ENCODE results near the gene EXOSC2.

Gene EXOSC2

DNA sequence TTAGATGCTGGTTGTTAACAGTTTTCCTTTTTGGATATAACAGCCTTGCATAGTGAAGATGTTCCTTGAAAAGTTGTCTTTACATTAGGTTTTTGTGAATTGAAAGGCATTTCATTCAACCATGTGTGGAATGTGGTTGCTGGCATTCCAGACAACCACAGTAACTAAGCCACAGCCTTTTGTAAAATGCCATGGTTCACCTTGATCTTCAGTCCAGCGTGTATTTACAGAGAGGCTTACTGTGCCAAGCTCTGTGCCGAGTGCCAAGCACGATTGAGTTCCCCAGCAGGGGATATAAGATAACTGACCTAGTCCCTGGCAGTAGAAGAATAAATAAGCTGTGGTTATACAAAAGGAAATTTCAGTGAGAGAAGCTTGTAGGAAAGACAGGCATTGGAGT, 4.9 kb downstream of the EXOSC2 start:
- ChIA-PET CTCF (interaction anchor here (0.6 to 1.3 kb wide), 3 partner anchors 66 to 167 kb away, joined by 3 to 4 read pairs (median 3); no protein-coding TSS in a partner anchor), POLR2A (interaction anchor here (0.6 kb wide), 1 partner anchor 123 kb away, joined by 3 read pairs; no protein-coding TSS in a partner anchor)
- TF ChIP-seq ELF4 (IDR thresholded peaks at IDR 0.05) (no peak), CTBP1 (IDR thresholded peaks at IDR 0.05; ENCODE audit: borderline replicate concordance) (no peak), ARNT (IDR thresholded peaks at IDR 0.05) (no peak), LEF1 (IDR thresholded peaks at IDR 0.05; ENCODE audit: borderline replicate concordance) (no peak), L3MBTL2 (conservative IDR thresholded peaks at IDR 0.05) (no peak), TARDBP (IDR thresholded peaks at IDR 0.05) (no peak), ZNF384 (IDR thresholded peaks at IDR 0.05) (no peak), SUZ12 (IDR thresholded peaks at IDR 0.05) (no peak)
- DNase-seq (ENCODE audit: extremely low spot score) = no peak

GRCh38 chr9:130699047-130699446, 5.5 kb downstream of the EXOSC2 start:
- no peak for DNase-seq (ENCODE audit: extremely low spot score)
- TF ChIP-seq NFRKB (IDR thresholded peaks at IDR 0.05) (no peak), ELF4 (IDR thresholded peaks at IDR 0.05) (no peak), ARNT (IDR thresholded peaks at IDR 0.05) (no peak), ZNF384 (IDR thresholded peaks at IDR 0.05) (no peak), SUZ12 (IDR thresholded peaks at IDR 0.05) (no peak), SP1 (IDR thresholded peaks at IDR 0.05) (no peak), BHLHE40 (IDR thresholded peaks at IDR 0.05; ENCODE audit: borderline replicate concordance) (no peak), FOXM1 (IDR thresholded peaks at IDR 0.05; ENCODE audit: borderline replicate concordance) (no peak), TARDBP (IDR thresholded peaks at IDR 0.05) (no peak), LEF1 (IDR thresholded peaks at IDR 0.05; ENCODE audit: borderline replicate concordance) (no peak), FOXK2 (IDR thresholded peaks at IDR 0.05) (no peak), CTBP1 (IDR thresholded peaks at IDR 0.05; ENCODE audit: borderline replicate concordance) (no peak), L3MBTL2 (conservative IDR thresholded peaks at IDR 0.05) (no peak), HDGF (IDR thresholded peaks at IDR 0.05; ENCODE audit: borderline replicate concordance) (no peak), FOXA1 (IDR thresholded peaks at IDR 0.05) (no peak)
- TF ChIP-seq, protein P1, sequence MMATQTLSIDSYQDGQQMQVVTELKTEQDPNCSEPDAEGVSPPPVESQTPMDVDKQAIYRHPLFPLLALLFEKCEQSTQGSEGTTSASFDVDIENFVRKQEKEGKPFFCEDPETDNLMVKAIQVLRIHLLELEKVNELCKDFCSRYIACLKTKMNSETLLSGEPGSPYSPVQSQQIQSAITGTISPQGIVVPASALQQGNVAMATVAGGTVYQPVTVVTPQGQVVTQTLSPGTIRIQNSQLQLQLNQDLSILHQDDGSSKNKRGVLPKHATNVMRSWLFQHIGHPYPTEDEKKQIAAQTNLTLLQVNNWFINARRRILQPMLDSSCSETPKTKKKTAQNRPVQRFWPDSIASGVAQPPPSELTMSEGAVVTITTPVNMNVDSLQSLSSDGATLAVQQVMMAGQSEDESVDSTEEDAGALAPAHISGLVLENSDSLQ (IDR thresholded peaks at IDR 0.05) = no peak
- ChIA-PET CTCF (interaction anchor here (0.6 to 1.3 kb wide), 3 partner anchors 66 to 167 kb away, joined by 3 to 4 read pairs (median 3); no protein-coding TSS in a partner anchor), POLR2A (interaction anchor here (0.6 to 0.8 kb wide), 2 partner anchors 9 to 123 kb away, joined by 3 to 4 read pairs; no protein-coding TSS in a partner anchor)

DNA sequence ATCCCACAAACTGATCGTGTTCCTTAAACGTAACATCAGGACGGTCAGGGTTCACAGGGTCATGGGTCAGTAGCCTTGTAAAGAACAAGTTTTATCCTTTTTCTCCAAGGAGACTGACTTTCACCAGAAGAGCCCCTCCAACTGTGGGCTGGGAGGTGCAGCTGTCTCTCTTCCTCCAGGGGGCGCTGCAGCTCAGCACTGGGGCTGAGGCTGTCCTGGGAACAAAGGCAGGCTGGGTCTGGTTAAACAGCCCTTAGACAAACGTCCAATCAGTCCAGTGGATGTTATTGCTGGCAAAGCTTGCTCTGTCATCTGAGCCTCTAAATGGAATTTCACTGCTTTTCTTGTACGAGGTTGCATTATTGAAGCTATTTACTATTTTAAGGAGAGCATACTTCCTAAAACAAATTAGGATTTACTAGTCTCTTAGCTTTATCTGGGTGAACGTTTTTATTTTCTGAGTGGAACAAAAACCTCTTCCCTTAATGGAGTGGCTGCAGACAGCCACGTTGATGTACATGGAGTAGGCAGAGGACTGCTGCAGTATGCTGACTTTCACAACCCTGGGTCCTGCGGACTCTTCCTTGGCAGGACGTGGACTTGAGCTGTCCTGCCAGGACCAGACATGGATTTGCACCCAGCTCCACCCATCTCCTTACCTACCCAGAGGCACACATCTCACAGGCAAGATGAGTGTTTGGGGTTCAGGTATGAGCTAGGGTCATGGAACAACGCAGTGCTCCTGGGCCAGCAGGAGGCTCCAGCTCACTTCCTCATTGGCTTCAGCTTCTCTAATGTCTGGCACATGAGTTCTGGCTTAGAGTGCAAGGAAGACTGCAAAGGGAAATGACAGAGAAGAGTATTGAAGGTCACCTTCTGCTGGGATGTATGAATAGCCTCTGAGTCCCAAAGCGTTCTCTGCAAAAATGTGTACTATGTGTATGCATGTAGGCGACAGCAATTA, 7.8 kb downstream of the EXOSC2 start:
- peak; percentile 79 for DNase-seq (ENCODE audit: extremely low spot score)
- no peak for TF ChIP-seq FOXM1 (IDR thresholded peaks at IDR 0.05; ENCODE audit: borderline replicate concordance)
- no peak for TF ChIP-seq FOXK2 (IDR thresholded peaks at IDR 0.05)
- TF ChIP-seq FOXA1 (IDR thresholded peaks at IDR 0.05) = no peak
- TF ChIP-seq HDGF (IDR thresholded peaks at IDR 0.05; ENCODE audit: borderline replicate concordance) = no peak
- no peak for TF ChIP-seq SUZ12 (IDR thresholded peaks at IDR 0.05)
- TF ChIP-seq ELF4 (IDR thresholded peaks at IDR 0.05) = no peak
- no peak for TF ChIP-seq ZNF384 (IDR thresholded peaks at IDR 0.05)
- TF ChIP-seq, protein P1 (IDR thresholded peaks at IDR 0.05) = no peak
- no peak for TF ChIP-seq ARNT (IDR thresholded peaks at IDR 0.05)
- no peak for TF ChIP-seq BHLHE40 (IDR thresholded peaks at IDR 0.05; ENCODE audit: borderline replicate concordance)
- TF ChIP-seq TARDBP (IDR thresholded peaks at IDR 0.05) = no peak
- no peak for TF ChIP-seq LEF1 (IDR thresholded peaks at IDR 0.05; ENCODE audit: borderline replicate concordance)
- no peak for TF ChIP-seq SP1 (IDR thresholded peaks at IDR 0.05)
- TF ChIP-seq CTBP1 (IDR thresholded peaks at IDR 0.05; ENCODE audit: borderline replicate concordance) = no peak
- CTCF ChIA-PET = interaction anchor here (0.7 to 1.7 kb wide), 12 partner anchors 14 to 253 kb away, joined by 3 to 9 read pairs (median 4); no protein-coding TSS in a partner anchor
- POLR2A ChIA-PET = interaction anchor here (0.6 to 1.5 kb wide), 5 partner anchors 12 to 166 kb away, joined by 3 to 7 read pairs (median 3); no protein-coding TSS in a partner anchor

DNA sequence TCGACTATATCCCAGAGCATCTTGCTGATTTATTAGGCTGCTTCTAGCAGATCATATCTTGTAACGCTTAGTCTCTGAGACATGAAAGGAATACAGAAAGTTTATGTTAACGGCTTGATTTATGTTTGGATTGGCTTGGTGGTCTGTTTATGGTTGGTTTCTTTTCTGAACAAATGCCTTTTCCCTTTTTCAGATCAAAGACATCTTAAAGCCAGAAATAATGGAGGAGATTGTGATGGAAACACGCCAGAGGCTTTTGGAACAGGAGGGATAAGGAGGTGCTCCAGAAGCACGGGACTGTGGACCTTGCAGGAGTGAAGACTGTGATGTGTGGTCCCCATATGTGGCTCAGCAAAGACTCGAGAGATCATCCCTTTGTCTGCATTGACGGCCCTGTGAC, 9.9 kb downstream of the EXOSC2 start:
- no peak for TF ChIP-seq ZNF384 (IDR thresholded peaks at IDR 0.05)
- TF ChIP-seq TARDBP (IDR thresholded peaks at IDR 0.05) = no peak
- TF ChIP-seq FOXM1 (IDR thresholded peaks at IDR 0.05; ENCODE audit: borderline replicate concordance) = no peak
- no peak for TF ChIP-seq SUZ12 (IDR thresholded peaks at IDR 0.05)
- no peak for TF ChIP-seq SP1 (IDR thresholded peaks at IDR 0.05)
- ChIA-PET POLR2A (no interaction called here), CTCF (no interaction called here)

DNA sequence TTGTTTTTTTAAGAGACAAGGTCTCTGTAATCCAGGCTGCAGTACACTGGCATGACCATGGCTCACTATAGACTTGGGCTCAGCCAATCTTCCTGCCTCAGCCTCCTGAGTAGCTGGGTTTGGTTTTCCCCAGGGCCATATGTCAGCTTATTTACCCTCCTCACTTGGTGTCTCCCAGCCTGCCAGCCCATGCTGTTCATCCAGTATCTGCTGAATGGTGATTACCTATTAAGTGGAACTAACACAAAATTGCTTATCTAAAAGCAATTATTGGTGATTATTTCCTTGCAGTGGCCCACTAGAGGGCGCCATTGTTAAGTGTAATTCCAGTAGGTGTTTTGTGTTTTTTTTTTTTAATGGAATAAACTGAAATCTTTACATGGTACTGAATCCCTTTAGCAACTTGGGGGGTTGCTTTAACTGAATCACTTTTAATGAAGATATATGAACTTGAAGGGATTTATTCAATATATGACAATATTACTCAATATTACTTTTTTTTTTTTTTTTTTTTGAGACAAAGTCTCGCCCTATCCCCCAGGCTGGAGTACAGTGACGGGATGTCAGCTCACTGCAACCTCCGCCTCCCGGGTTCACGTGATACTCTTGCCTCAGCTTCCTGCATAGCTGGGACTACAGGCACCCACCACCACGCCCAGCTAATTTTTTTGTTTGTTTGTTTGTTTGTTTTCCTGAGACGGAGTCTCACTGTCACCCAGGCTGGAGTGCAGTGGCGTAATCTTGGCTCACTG, 13.8 kb downstream of the EXOSC2 start:
- TF ChIP-seq BHLHE40 (IDR thresholded peaks at IDR 0.05; ENCODE audit: borderline replicate concordance) = no peak
- peak; percentile 95 for TF ChIP-seq ZNF384 (IDR thresholded peaks at IDR 0.05)
- ChIA-PET POLR2A (interaction anchor here (0.9 to 1.7 kb wide), 3 partner anchors 14 to 158 kb away, joined by 3 to 5 read pairs (median 4); partner anchors contain the start of gene EXOSC2), CTCF (interaction anchor here (0.7 to 1.6 kb wide), 9 partner anchors 13 to 405 kb away, joined by 3 to 7 read pairs (median 3); partner anchors contain the start of gene EXOSC2)
- DNase-seq (ENCODE audit: extremely low spot score) = no peak

More for the DNA sequence above, 9.9 kb downstream of the EXOSC2 start:
- no peak for DNase-seq (ENCODE audit: extremely low spot score)

- CTCF ChIA-PET = no interaction called here
- POLR2A ChIA-PET = no interaction called here
- TF ChIP-seq LEF1 (IDR thresholded peaks at IDR 0.05; ENCODE audit: borderline replicate concordance) (no peak), TARDBP (IDR thresholded peaks at IDR 0.05) (no peak)
- DNase-seq (ENCODE audit: extremely low spot score) = no peak
Observed at GRCh38 chr9:130710822-130711352, 17.3 kb downstream of the EXOSC2 start.

Data from HEK293T (cell line).